DND-41 (cell line): ENCODE results near the gene UGDH.

Source experiments
- CTCF ChIP-seq: IDR thresholded peaks from 2 replicates; pipeline ENCODE4 v1.5.1; 2012; ENCODE audit warnings: borderline replicate concordance, low read length, moderate library complexity, mild to moderate bottlenecking; ENCODE audit not compliant: poor library complexity, severe bottlenecking; ENCODE audit errors: extremely low read depth
- EZH2 ChIP-seq: IDR thresholded peaks from 3 replicates; pipeline ENCODE4 v1.6.1; 2012; ENCODE audit warnings: borderline replicate concordance, low read depth, mild to moderate bottlenecking, moderate library complexity, low read length, inconsistent platforms; ENCODE audit not compliant: severe bottlenecking

GRCh38 chr4:39548425-39549067 is 21.3 kb upstream of the UGDH start:
- no peak for TF ChIP-seq CTCF
- no peak for TF ChIP-seq EZH2
